Neuronal stem cell (in vitro differentiated cells): ENCODE data around the gene SETD4.

Source experiments
- DNase-seq: peaks from one replicate; pipeline ENCODE4 v3.0.0-alpha.2; 2013; ENCODE audit warnings: low spot score
- H2AFZ ChIP-seq: one replicate; pipeline ENCODE4 v1.6.1; 2013; ENCODE audit warnings: mild to moderate bottlenecking, low read length, inconsistent platforms
- H2AK5ac ChIP-seq: 2 replicates; pipeline ENCODE4 v1.6.1; 2013; ENCODE audit warnings: low read depth, mild to moderate bottlenecking, inconsistent platforms, low read length, moderate library complexity, mixed read lengths
- H2BK120ac ChIP-seq: 2 replicates; pipeline ENCODE4 v1.6.1; 2013; ENCODE audit warnings: low read depth, mild to moderate bottlenecking, inconsistent platforms, low read length, moderate library complexity, mixed read lengths
- H2BK12ac ChIP-seq: one replicate; pipeline ENCODE4 v1.6.1; 2013; ENCODE audit warnings: low read length, inconsistent platforms
- H2BK15ac ChIP-seq: 2 replicates; pipeline ENCODE4 v1.6.1; 2013; ENCODE audit warnings: mild to moderate bottlenecking, low read length, inconsistent platforms, mixed read lengths
- H2BK5ac ChIP-seq: one replicate; pipeline ENCODE4 v1.6.1; 2013; ENCODE audit warnings: inconsistent platforms, mild to moderate bottlenecking, low read length, moderate library complexity
- H3K14ac ChIP-seq: one replicate; pipeline ENCODE4 v1.6.1; 2013; ENCODE audit warnings: low read length, inconsistent platforms
- H3K18ac ChIP-seq: 2 replicates; pipeline ENCODE4 v1.6.1; 2013; ENCODE audit warnings: low read length, inconsistent platforms
- H3K23ac ChIP-seq: 2 replicates; pipeline ENCODE4 v1.6.1; 2013; ENCODE audit warnings: low read depth, mild to moderate bottlenecking, mixed read lengths, low read length, inconsistent platforms; ENCODE audit not compliant: poor library complexity
- H3K27ac ChIP-seq: replicated peaks from 3 replicates; pipeline ENCODE4 v1.5.1; 2013; ENCODE audit warnings: low read length, inconsistent platforms
- H3K27me3 ChIP-seq, 3 experiments: 2 replicates each; pipeline ENCODE4 v1.6.1; 2013; ENCODE audit warnings: low read length in 3 of 3, mild to moderate bottlenecking in 2 of 3, inconsistent platforms in 1 of 3, low read depth in 1 of 3, mixed read lengths in 1 of 3, moderate library complexity in 1 of 3; ENCODE audit not compliant: control insufficient read depth in 3 of 3, insufficient read depth in 3 of 3
- H3K36me3 ChIP-seq, 2 donors: replicated peaks in 1 of 2; 2 replicates each; pipeline ENCODE4 v1.6.1; 2013; ENCODE audit warnings: low read length in 2 of 2; ENCODE audit not compliant: control insufficient read depth in 2 of 2, insufficient read depth in 2 of 2
- H3K4ac ChIP-seq: 2 replicates; pipeline ENCODE4 v1.6.1; 2013; ENCODE audit warnings: inconsistent platforms, mild to moderate bottlenecking, low read length, moderate library complexity
- H3K4me1 ChIP-seq, 2 donors: 1 replicate in 1 of 2; 2 replicates in 1 of 2; pipeline ENCODE4 v1.6.1; 2013; ENCODE audit warnings: low read length in 2 of 2, low read depth in 1 of 2; ENCODE audit not compliant: control insufficient read depth in 2 of 2, insufficient read depth in 1 of 2
- H3K4me2 ChIP-seq: one replicate; pipeline ENCODE4 v1.6.1; 2013; ENCODE audit warnings: mild to moderate bottlenecking, low read length, inconsistent platforms; ENCODE audit not compliant: insufficient read depth, poor library complexity, severe bottlenecking
- H3K4me3 ChIP-seq, 2 donors: 2 replicates each; pipeline ENCODE4 v1.5.1; 2013; ENCODE audit warnings: low read length in 2 of 2, mild to moderate bottlenecking in 2 of 2, inconsistent platforms in 1 of 2, moderate library complexity in 1 of 2
- H3K79me1 ChIP-seq: one replicate; pipeline ENCODE4 v1.6.1; 2013; ENCODE audit warnings: low read depth, mild to moderate bottlenecking, inconsistent platforms, low read length, moderate library complexity
- H3K9ac ChIP-seq: one replicate; pipeline ENCODE4 v1.6.1; 2013; ENCODE audit warnings: mild to moderate bottlenecking, low read depth, low read length, inconsistent platforms; ENCODE audit not compliant: poor library complexity
- H3K9me3 ChIP-seq, 2 donors: replicated peaks in 1 of 2; 2 replicates each; pipeline versions ENCODE3 to v1.6.1; 2013; ENCODE audit warnings: low read length in 2 of 2, mild to moderate bottlenecking in 2 of 2, inconsistent platforms in 1 of 2, low read depth in 1 of 2, mixed read lengths in 1 of 2, moderate library complexity in 1 of 2; ENCODE audit not compliant: control insufficient read depth in 2 of 2, insufficient read depth in 1 of 2
- H4K8ac ChIP-seq: one replicate; pipeline ENCODE4 v1.6.1; 2013; ENCODE audit warnings: low read depth, mild to moderate bottlenecking, inconsistent platforms, low read length, moderate library complexity
- H4K91ac ChIP-seq: one replicate; pipeline ENCODE4 v1.6.1; 2013; ENCODE audit warnings: low read length, low read depth, mild to moderate bottlenecking, inconsistent platforms; ENCODE audit not compliant: poor library complexity
- WGBS, 2 donors: extraction: QIAGEN DNeasy Blood & Tissue Kit; methylation state at CpG; one replicate each; pipeline ENCODE4 v1.1.7; 2013; ENCODE audit warnings: missing lambda C conversion rate in 2 of 2, mixed read lengths in 1 of 2; ENCODE audit not compliant: insufficient read length in 2 of 2, insufficient replicate concordance in 1 of 2; ENCODE audit errors: extremely low coverage in 2 of 2; 5-methylcytosine and 5-hydroxymethylcytosine counted together

Gene SETD4

GRCh38 chr21:36093512-36093911, 33.2 kb upstream of the SETD4 start:
- no peaks in the 10 kb centered on the region for H3K79me1 ChIP-seq
- peaks cover 0 to 1% of the 10 kb centered on the region in 2 donors for H3K4me1 ChIP-seq
- no peak overlapping the region for H2BK5ac ChIP-seq
- no peak overlapping the region for H2BK12ac ChIP-seq
- H3K4ac ChIP-seq: no peak overlapping the region
- H2AFZ ChIP-seq: no peak overlapping the region
- peaks cover 0 to 4% of the 10 kb centered on the region in 2 donors for H3K9me3 ChIP-seq
- no peak overlapping the region for H4K8ac ChIP-seq
- H3K4me3 ChIP-seq: no peak overlapping the region
- H2AK5ac ChIP-seq: no peak overlapping the region
- no CpG with 5 or more reads among the region's 1 CpG for WGBS, 2 donors
- H3K4me2 ChIP-seq: no peak overlapping the region
- no peak overlapping the region for H3K23ac ChIP-seq
- H3K14ac ChIP-seq: no peak overlapping the region
- peaks cover 0 to 5% (median 0%) of the 10 kb centered on the region in 3 experiments for H3K27me3 ChIP-seq
- DNase-seq: no peak
- no peak overlapping the region for H3K18ac ChIP-seq
- no peak overlapping the region for H3K27ac ChIP-seq
- no peak overlapping the region for H2BK120ac ChIP-seq
- H4K91ac ChIP-seq: no peak overlapping the region
- no peaks in the 10 kb centered on the region for H3K36me3 ChIP-seq
- no peak overlapping the region for H3K9ac ChIP-seq
- no peak overlapping the region for H2BK15ac ChIP-seq

GRCh38 chr21:36092681-36093080, 32.4 kb upstream of the SETD4 start:
- no peak overlapping the region for H3K4me3 ChIP-seq
- H3K23ac ChIP-seq: no peak overlapping the region
- no peak overlapping the region for H2AFZ ChIP-seq
- no peak overlapping the region for H3K14ac ChIP-seq
- H3K4me1 ChIP-seq: peaks cover 0 to 1% of the 10 kb centered on the region in 2 donors
- no peak for DNase-seq
- no peak overlapping the region for H2BK12ac ChIP-seq
- no peak overlapping the region for H3K27ac ChIP-seq
- H3K27me3 ChIP-seq: peaks cover 0 to 2% (median 0%) of the 10 kb centered on the region in 3 experiments
- H2BK120ac ChIP-seq: no peak overlapping the region
- H3K79me1 ChIP-seq: no peaks in the 10 kb centered on the region
- H4K91ac ChIP-seq: no peak overlapping the region
- no peak overlapping the region for H2AK5ac ChIP-seq
- no peak overlapping the region for H2BK15ac ChIP-seq
- peaks cover 0 to 4% of the 10 kb centered on the region in 2 donors for H3K9me3 ChIP-seq
- H3K4ac ChIP-seq: no peak overlapping the region
- H3K4me2 ChIP-seq: no peak overlapping the region
- no peak overlapping the region for H4K8ac ChIP-seq
- no peaks in the 10 kb centered on the region for H3K36me3 ChIP-seq
- no peak overlapping the region for H3K18ac ChIP-seq
- H2BK5ac ChIP-seq: no peak overlapping the region
- no peak overlapping the region for H3K9ac ChIP-seq

GRCh38 chr21:36089946-36090345, 29.6 kb upstream of the SETD4 start:
- H2AK5ac ChIP-seq: no peak overlapping the region
- no peak overlapping the region for H3K4ac ChIP-seq
- no peak overlapping the region for H4K91ac ChIP-seq
- H2BK5ac ChIP-seq: no peak overlapping the region
- no CpG with 5 or more reads among the region's 3 CpGs for WGBS, 2 donors
- no peak overlapping the region for H4K8ac ChIP-seq
- H3K4me3 ChIP-seq: no peak overlapping the region
- H3K4me2 ChIP-seq: no peak overlapping the region
- H2BK120ac ChIP-seq: no peak overlapping the region
- H3K14ac ChIP-seq: no peak overlapping the region
- no peak for DNase-seq
- H3K79me1 ChIP-seq: no peaks in the 10 kb centered on the region
- no peak overlapping the region for H2BK12ac ChIP-seq
- no peak overlapping the region for H3K27ac ChIP-seq
- no peak overlapping the region for H3K9ac ChIP-seq
- H3K9me3 ChIP-seq: peaks cover 0 to 4% of the 10 kb centered on the region in 2 donors
- no peaks in the 10 kb centered on the region for H3K4me1 ChIP-seq
- no peaks in the 10 kb centered on the region for H3K36me3 ChIP-seq
- no peak overlapping the region for H3K18ac ChIP-seq
- no peak overlapping the region for H3K23ac ChIP-seq
- H2AFZ ChIP-seq: no peak overlapping the region
- H2BK15ac ChIP-seq: no peak overlapping the region
- no peaks in the 10 kb centered on the region for H3K27me3 ChIP-seq

GRCh38 chr21:36087362-36088138, 27.2 kb upstream of the SETD4 start:
- H3K18ac ChIP-seq: no peak overlapping the region
- no peaks in the 10 kb centered on the region for H3K27me3 ChIP-seq
- H3K79me1 ChIP-seq: no peaks in the 10 kb centered on the region
- H3K9ac ChIP-seq: no peak overlapping the region
- H2BK5ac ChIP-seq: no peak overlapping the region
- no peak for DNase-seq
- H3K4ac ChIP-seq: no peak overlapping the region
- no peak overlapping the region for H2AK5ac ChIP-seq
- no peak overlapping the region for H4K8ac ChIP-seq
- H3K23ac ChIP-seq: no peak overlapping the region
- H3K9me3 ChIP-seq: no peaks in the 10 kb centered on the region
- WGBS, 2 donors: no CpG with 5 or more reads among the region's 6 CpGs
- no peak overlapping the region for H2BK12ac ChIP-seq
- no peak overlapping the region for H4K91ac ChIP-seq
- no peak overlapping the region for H3K14ac ChIP-seq
- H3K27ac ChIP-seq: no peak overlapping the region
- no peak overlapping the region for H2BK120ac ChIP-seq
- H3K4me1 ChIP-seq: no peaks in the 10 kb centered on the region
- no peak overlapping the region for H3K4me2 ChIP-seq
- no peaks in the 10 kb centered on the region for H3K36me3 ChIP-seq
- no peak overlapping the region for H3K4me3 ChIP-seq
- H2AFZ ChIP-seq: no peak overlapping the region
- no peak overlapping the region for H2BK15ac ChIP-seq
